HepG2 (cell line): ENCODE results near the gene PELI1. TPM values are rescaled to one million over a fixed set of nuclear protein-coding genes. Genes with fewer than 3 reads are reported as not detected.
A peak's percentile ranks its signal among the peaks of the same experiment; 100 is the strongest.

Source experiments
- MLXIP ChIP-seq: sonication (generic); formaldehyde crosslinking; IDR thresholded peaks from 2 replicates; pipeline ENCODE4 v1.9.0; 2021; ENCODE audit warnings: missing genetic modification reagents, borderline replicate concordance
- PHF21A ChIP-seq: sonication (generic); formaldehyde crosslinking; IDR thresholded peaks from 2 replicates; pipeline ENCODE4 v1.5.0; 2020; ENCODE audit warnings: mild to moderate bottlenecking, missing genetic modification reagents
- RFXAP ChIP-seq: sonication (generic); formaldehyde crosslinking; IDR thresholded peaks from 2 replicates; pipeline ENCODE4 v1.4.0; 2020; ENCODE audit warnings: missing genetic modification reagents, borderline replicate concordance
- TFAP4 ChIP-seq: sonication (generic); IDR thresholded peaks from 2 replicates; pipeline ENCODE4 v1.6.1; 2016; ENCODE audit warnings: low read depth, borderline replicate concordance
- ZBTB20 ChIP-seq: sonication (generic); formaldehyde crosslinking; IDR thresholded peaks from 2 replicates; pipeline ENCODE4 v1.8.1; 2023; ENCODE audit warnings: missing genetic modification reagents, low read depth, mild to moderate bottlenecking, borderline replicate concordance
- ZFP1 ChIP-seq: IDR thresholded peaks from 2 replicates; pipeline ENCODE4 v1.6.1; 2016
- ZNF160 ChIP-seq: sonication (generic); formaldehyde crosslinking; IDR thresholded peaks from 2 replicates; pipeline ENCODE4 v1.8.0; 2022; ENCODE audit warnings: mild to moderate bottlenecking, inconsistent platforms, missing genetic modification reagents
- ZNF205 ChIP-seq: IDR thresholded peaks from 2 replicates; pipeline ENCODE4 v1.6.1; 2018; ENCODE audit warnings: missing biosample characterization, missing genetic modification reagents
- ZNF451 ChIP-seq: sonication (generic); formaldehyde crosslinking; IDR thresholded peaks from 2 replicates; pipeline ENCODE4 v1.5.0; 2020; ENCODE audit warnings: mild to moderate bottlenecking, missing genetic modification reagents
- ZNF501 ChIP-seq: sonication (generic); formaldehyde crosslinking; IDR thresholded peaks from 2 replicates; pipeline ENCODE4 v1.5.1; 2020; ENCODE audit warnings: mild to moderate bottlenecking, moderate library complexity, missing genetic modification reagents
- polyA plus RNA-seq, 8 experiments: library from polyadenylated mRNA; depleted of rRNA in 3 of 8; stranded (reverse) in 7 of 8; unstranded in 1 of 8; fragments of >200 nt; fragmentation: Illumina TruSeq in 4 of 8; extraction: Trizol in 4 of 8; gene quantifications; 2 replicates each; pipeline versions ENCODE4 v1.2.1 to v1.2.3, GENCODE V29; 2011 to 2016; ENCODE audit warnings: low read depth in 4 of 8, missing spikeins in 1 of 8, mixed read lengths in 1 of 8; ENCODE audit not compliant: insufficient read depth in 1 of 8
- total RNA-seq, 5 experiments: library from RNA; depleted of rRNA; stranded (reverse); fragments of >200 nt; fragmentation: Illumina TruSeq; extraction: Trizol; gene quantifications; 2 replicates each; pipeline ENCODE4 v1.2.3, GENCODE V29; 2016; ENCODE audit warnings: low read depth in 1 of 5
- TF ChIP-seq, protein P1 (sequence below): sonication (generic); formaldehyde crosslinking; IDR thresholded peaks from 2 replicates; pipeline ENCODE4 v1.4.0; 2020; ENCODE audit warnings: mild to moderate bottlenecking, missing genetic modification reagents
- TF ChIP-seq, protein P2 (sequence below): sonication (generic); formaldehyde crosslinking; IDR thresholded peaks from 2 replicates; pipeline ENCODE4 v1.4.0; 2020; ENCODE audit warnings: low read depth, mild to moderate bottlenecking, missing genetic modification reagents
- TF ChIP-seq, protein P3 (sequence below): sonication (generic); formaldehyde crosslinking; IDR thresholded peaks from 2 replicates; pipeline ENCODE4 v1.4.0; 2020; ENCODE audit warnings: missing genetic modification reagents
- TF ChIP-seq, protein P4 (sequence below): IDR thresholded peaks from 2 replicates; pipeline ENCODE4 v1.6.1; 2016
- TF ChIP-seq, protein P5 (sequence below): sonication (generic); formaldehyde crosslinking; IDR thresholded peaks from 2 replicates; pipeline ENCODE4 v1.8.1; 2023; ENCODE audit warnings: mild to moderate bottlenecking, missing genetic modification reagents

The PELI1 gene
- total and polyA plus RNA-seq, 2 of the 13 experiments (the other 11 are each of a cell fraction or from before 2014, with no cell fraction given): 12.5 to 16.2 TPM

- no peak for TF ChIP-seq ZNF160 (CRISPR knock-in tag)
- TF ChIP-seq ZNF501 (CRISPR knock-in tag): peak; percentile 96
- no peak for TF ChIP-seq ZFP1 (CRISPR knock-in tag)
- TF ChIP-seq, protein P1, sequence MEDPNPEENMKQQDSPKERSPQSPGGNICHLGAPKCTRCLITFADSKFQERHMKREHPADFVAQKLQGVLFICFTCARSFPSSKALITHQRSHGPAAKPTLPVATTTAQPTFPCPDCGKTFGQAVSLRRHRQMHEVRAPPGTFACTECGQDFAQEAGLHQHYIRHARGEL (CRISPR knock-in tag): no peak
- TF ChIP-seq, protein P2, sequence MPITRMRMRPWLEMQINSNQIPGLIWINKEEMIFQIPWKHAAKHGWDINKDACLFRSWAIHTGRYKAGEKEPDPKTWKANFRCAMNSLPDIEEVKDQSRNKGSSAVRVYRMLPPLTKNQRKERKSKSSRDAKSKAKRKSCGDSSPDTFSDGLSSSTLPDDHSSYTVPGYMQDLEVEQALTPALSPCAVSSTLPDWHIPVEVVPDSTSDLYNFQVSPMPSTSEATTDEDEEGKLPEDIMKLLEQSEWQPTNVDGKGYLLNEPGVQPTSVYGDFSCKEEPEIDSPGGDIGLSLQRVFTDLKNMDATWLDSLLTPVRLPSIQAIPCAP (CRISPR knock-in tag): 0 out of 2 replicates have a peak, but pooled peaks have one; percentile 42
- TF ChIP-seq, protein P3, sequence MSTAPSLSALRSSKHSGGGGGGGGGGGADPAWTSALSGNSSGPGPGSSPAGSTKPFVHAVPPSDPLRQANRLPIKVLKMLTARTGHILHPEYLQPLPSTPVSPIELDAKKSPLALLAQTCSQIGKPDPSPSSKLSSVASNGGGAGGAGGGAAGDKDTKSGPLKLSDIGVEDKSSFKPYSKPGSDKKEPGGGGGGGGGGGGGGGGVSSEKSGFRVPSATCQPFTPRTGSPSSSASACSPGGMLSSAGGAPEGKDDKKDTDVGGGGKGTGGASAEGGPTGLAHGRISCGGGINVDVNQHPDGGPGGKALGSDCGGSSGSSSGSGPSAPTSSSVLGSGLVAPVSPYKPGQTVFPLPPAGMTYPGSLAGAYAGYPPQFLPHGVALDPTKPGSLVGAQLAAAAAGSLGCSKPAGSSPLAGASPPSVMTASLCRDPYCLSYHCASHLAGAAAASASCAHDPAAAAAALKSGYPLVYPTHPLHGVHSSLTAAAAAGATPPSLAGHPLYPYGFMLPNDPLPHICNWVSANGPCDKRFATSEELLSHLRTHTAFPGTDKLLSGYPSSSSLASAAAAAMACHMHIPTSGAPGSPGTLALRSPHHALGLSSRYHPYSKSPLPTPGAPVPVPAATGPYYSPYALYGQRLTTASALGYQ (CRISPR knock-in tag): no peak
- peak; percentile 10; the same call in 1 of the 2 replicates for TF ChIP-seq ZBTB20 (CRISPR knock-in tag)
- TF ChIP-seq RFXAP: no peak
- peak; percentile 75; the same call in 1 of the 2 replicates for TF ChIP-seq ZNF451 (CRISPR knock-in tag)
- TF ChIP-seq, protein P4, sequence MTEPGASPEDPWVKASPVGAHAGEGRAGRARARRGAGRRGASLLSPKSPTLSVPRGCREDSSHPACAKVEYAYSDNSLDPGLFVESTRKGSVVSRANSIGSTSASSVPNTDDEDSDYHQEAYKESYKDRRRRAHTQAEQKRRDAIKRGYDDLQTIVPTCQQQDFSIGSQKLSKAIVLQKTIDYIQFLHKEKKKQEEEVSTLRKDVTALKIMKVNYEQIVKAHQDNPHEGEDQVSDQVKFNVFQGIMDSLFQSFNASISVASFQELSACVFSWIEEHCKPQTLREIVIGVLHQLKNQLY: peak; percentile 56; the same call in 1 of the 2 replicates
- TF ChIP-seq PHF21A (CRISPR knock-in tag): no peak
- TF ChIP-seq, protein P5, sequence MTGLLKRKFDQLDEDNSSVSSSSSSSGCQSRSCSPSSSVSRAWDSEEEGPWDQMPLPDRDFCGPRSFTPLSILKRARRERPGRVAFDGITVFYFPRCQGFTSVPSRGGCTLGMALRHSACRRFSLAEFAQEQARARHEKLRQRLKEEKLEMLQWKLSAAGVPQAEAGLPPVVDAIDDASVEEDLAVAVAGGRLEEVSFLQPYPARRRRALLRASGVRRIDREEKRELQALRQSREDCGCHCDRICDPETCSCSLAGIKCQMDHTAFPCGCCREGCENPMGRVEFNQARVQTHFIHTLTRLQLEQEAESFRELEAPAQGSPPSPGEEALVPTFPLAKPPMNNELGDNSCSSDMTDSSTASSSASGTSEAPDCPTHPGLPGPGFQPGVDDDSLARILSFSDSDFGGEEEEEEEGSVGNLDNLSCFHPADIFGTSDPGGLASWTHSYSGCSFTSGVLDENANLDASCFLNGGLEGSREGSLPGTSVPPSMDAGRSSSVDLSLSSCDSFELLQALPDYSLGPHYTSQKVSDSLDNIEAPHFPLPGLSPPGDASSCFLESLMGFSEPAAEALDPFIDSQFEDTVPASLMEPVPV (CRISPR knock-in tag): 0 out of 2 replicates have a peak, but pooled peaks have one; percentile 15
- TF ChIP-seq ZNF205 (CRISPR knock-in tag): 0 out of 2 replicates have a peak, but pooled peaks have one; percentile 41
- TF ChIP-seq TFAP4: no peak
- no peak for TF ChIP-seq MLXIP
These were observed at the start of gene PELI1 (continued) for GRCh38 chr2:64144057-64145013.
